A549 (cell line): ENCODE results near the gene PCDHAC1. TPM values are rescaled to one million over a fixed set of nuclear protein-coding genes. Genes with fewer than 3 reads are reported as not detected.

Source experiments
- ATAC-seq, 2 experiments: fragments of 200-7000 bp in 1 of 2; fragments of >200 bp in 1 of 2; cut with Nextera tagmentation in 1 of 2; cut with Tn5 transposase in 1 of 2; 3 replicates each; pipeline versions ENCODE4 v1.8.0 to v1.9.1; 2018 to 2020; ENCODE audit warnings: mild to moderate bottlenecking in 1 of 2, moderate library complexity in 1 of 2
- CTCF ChIA-PET: fragments of 300-600 bp; sonication (Branson Sonifier 250); formaldehyde crosslinking; extraction: SDS; loops from one replicate; lab custom pipeline; 2021; ENCODE audit warnings: antibody characterized with exemption, inconsistent platforms; lab: Yijun Ruan, JAX
- POLR2A ChIA-PET: fragments of 350-600 bp; formaldehyde crosslinking; extraction: SDS; loops from one replicate; lab custom pipeline; 2021; ENCODE audit warnings: antibody characterized with exemption, inconsistent platforms; lab: Yijun Ruan, JAX
- DNase-seq, 2 experiments: peaks; one replicate each; pipeline versions ENCODE4 v3.0.0 to v3.0.0-alpha.2; 2011 to 2016; ENCODE audit warnings: low read depth in 1 of 2, low spot score in 1 of 2
- FAIRE-seq: peaks from 2 replicates; lab custom pipeline; 2011; peaks lifted over from hg19 to GRCh38; lab: Jason Lieb, UNC
- H3K27ac ChIP-seq, 2 experiments: fragments of >200 bp; sonication (Bioruptor Twin); formaldehyde crosslinking; 3 replicates each; pipeline ENCODE4 v1.5.1; 2016 to 2017
- H3K4me1 ChIP-seq: fragments of >200 bp; sonication (Bioruptor Twin); formaldehyde crosslinking; 3 replicates; pipeline ENCODE4 v1.6.1; 2016
- H3K4me2 ChIP-seq: fragments of >200 bp; sonication (Bioruptor Twin); formaldehyde crosslinking; 3 replicates; pipeline ENCODE4 v1.6.1; 2016
- H3K4me3 ChIP-seq: fragments of >200 bp; sonication (Bioruptor Twin); formaldehyde crosslinking; 3 replicates; pipeline ENCODE4 v1.5.1; 2016
- H3K9me3 ChIP-seq: fragments of >200 bp; sonication (Bioruptor Twin); formaldehyde crosslinking; 3 replicates; pipeline ENCODE4 v1.6.1; 2016
- CBX8 ChIP-seq: fragments of 200-600 bp; sonication (generic); IDR thresholded peaks from 2 replicates; pipeline ENCODE4 v1.6.1; 2016
- CHD2 ChIP-seq: fragments of 150-350 bp; IDR thresholded peaks from 2 replicates; pipeline ENCODE4 v1.6.1; 2014; ENCODE audit warnings: low read length; ENCODE audit not compliant: partially characterized antibody
- CHD4 ChIP-seq: fragments of 200-600 bp; sonication (generic); IDR thresholded peaks from 2 replicates; pipeline ENCODE4 v1.6.1; 2016; ENCODE audit warnings: antibody characterized with exemption, mild to moderate bottlenecking, borderline replicate concordance
- E2F6 ChIP-seq: IDR thresholded peaks from 2 replicates; pipeline ENCODE4 v1.6.1; 2012; ENCODE audit warnings: low read depth, borderline replicate concordance
- EHF ChIP-seq: fragments of 250-450 bp; sonication (Bioruptor Pico); IDR thresholded peaks from 2 replicates; pipeline ENCODE4 v1.5.0; 2020; ENCODE audit warnings: mild to moderate bottlenecking
- FOSL2 ChIP-seq, 2 experiments: fragments of 450-650 bp in 1 of 2; fragments of >200 bp in 1 of 2; sonication (Bioruptor Twin) in 1 of 2; formaldehyde crosslinking; IDR thresholded peaks; 2 replicates each; pipeline versions ENCODE4 v1.5.0 to v1.6.1; 2016 to 2020; ENCODE audit warnings: mild to moderate bottlenecking in 1 of 2, moderate library complexity in 1 of 2
- HEYL ChIP-seq: fragments of 250-450 bp; sonication (Bioruptor Pico); IDR thresholded peaks from 2 replicates; pipeline ENCODE4 v1.8.0; 2021; ENCODE audit warnings: mild to moderate bottlenecking, moderate library complexity
- HOXA7 ChIP-seq: fragments of 250-450 bp; sonication (Bioruptor Pico); IDR thresholded peaks from 2 replicates; pipeline ENCODE4 v1.5.0; 2020; ENCODE audit warnings: mild to moderate bottlenecking, moderate library complexity
- HOXB5 ChIP-seq: fragments of 250-450 bp; sonication (Bioruptor Pico); IDR thresholded peaks from 2 replicates; pipeline ENCODE4 v1.5.0; 2020; ENCODE audit warnings: mild to moderate bottlenecking, moderate library complexity
- MAFK ChIP-seq: fragments of 450-650 bp; IDR thresholded peaks from 2 replicates; pipeline ENCODE4 v1.6.1; 2014; ENCODE audit not compliant: partially characterized antibody
- MYC ChIP-seq: IDR thresholded peaks from 2 replicates; pipeline ENCODE4 v1.6.1; 2012; ENCODE audit warnings: mild to moderate bottlenecking, inconsistent platforms, low read length, improper control_type of control experiment, borderline replicate concordance
- POLR2A ChIP-seq: IDR thresholded peaks from 2 replicates; pipeline ENCODE4 v1.6.1; 2012; ENCODE audit warnings: mild to moderate bottlenecking, low read length
- RAD21 ChIP-seq, 2 experiments: fragments of >200 bp in 1 of 2; sonication (Bioruptor Twin) in 1 of 2; formaldehyde crosslinking in 1 of 2; IDR thresholded peaks in 1 of 2; conservative IDR thresholded peaks in 1 of 2; 2 replicates in 1 of 2; 3 replicates in 1 of 2; pipeline ENCODE4 v1.6.1; 2012 to 2018; ENCODE audit warnings: inconsistent platforms in 1 of 2
- RCOR1 ChIP-seq: fragments of 150-350 bp; IDR thresholded peaks from 2 replicates; pipeline ENCODE4 v1.6.1; 2014; ENCODE audit warnings: antibody characterized with exemption, low read length, low read depth
- RFX5 ChIP-seq: fragments of 450-650 bp; IDR thresholded peaks from 2 replicates; pipeline ENCODE4 v1.7.1; 2014; ENCODE audit warnings: antibody characterized with exemption, mild to moderate bottlenecking, moderate library complexity
- SREBF2 ChIP-seq: fragments of 450-650 bp; IDR thresholded peaks from 2 replicates; pipeline ENCODE4 v1.6.1; 2014; ENCODE audit warnings: mild to moderate bottlenecking, moderate library complexity
- TFCP2L1 ChIP-seq: fragments of 250-450 bp; sonication (Bioruptor Pico); IDR thresholded peaks from 2 replicates; pipeline ENCODE4 v1.5.0; 2021; ENCODE audit warnings: mild to moderate bottlenecking
- WGBS: methylation state at CpG from one replicate; pipeline ENCODE4 v1.1.6; 2017; ENCODE audit errors: missing lambda C conversion rate; 5-methylcytosine and 5-hydroxymethylcytosine counted together
- polyA plus RNA-seq, 4 experiments: library from polyadenylated mRNA; depleted of rRNA in 3 of 4; stranded (reverse); fragments of >200 nt; fragmentation: RNase III in 1 of 4; extraction: RNeasy Plus Mini Kit Qiagen cat#74134 plus additional on column Dnase treatment in 1 of 4; gene quantifications; 2 replicates in 3 of 4; 3 replicates in 1 of 4; pipeline ENCODE4 v1.2.3, GENCODE V29; 2011 to 2017
- TF ChIP-seq, protein P1 (sequence below): fragments of 250-450 bp; sonication (Bioruptor Pico); IDR thresholded peaks from 2 replicates; pipeline ENCODE4 v1.5.0; 2020; ENCODE audit warnings: low read depth, mild to moderate bottlenecking, moderate library complexity
- TF ChIP-seq, protein P2 (sequence below): IDR thresholded peaks from 2 replicates; pipeline ENCODE4 v1.6.1; 2012
- TF ChIP-seq, protein P3 (sequence below): fragments of 450-650 bp; IDR thresholded peaks from 2 replicates; pipeline ENCODE4 v1.6.1; 2014; ENCODE audit warnings: antibody characterized with exemption
- TF ChIP-seq, protein P4 (sequence below): IDR thresholded peaks from 2 replicates; pipeline ENCODE4 v1.6.1; 2012

The PCDHAC1 gene
- polyA plus RNA-seq, 2 of the 4 experiments (the other 2 are of a cell fraction) = 0.57 to 3.3 TPM

DNA sequence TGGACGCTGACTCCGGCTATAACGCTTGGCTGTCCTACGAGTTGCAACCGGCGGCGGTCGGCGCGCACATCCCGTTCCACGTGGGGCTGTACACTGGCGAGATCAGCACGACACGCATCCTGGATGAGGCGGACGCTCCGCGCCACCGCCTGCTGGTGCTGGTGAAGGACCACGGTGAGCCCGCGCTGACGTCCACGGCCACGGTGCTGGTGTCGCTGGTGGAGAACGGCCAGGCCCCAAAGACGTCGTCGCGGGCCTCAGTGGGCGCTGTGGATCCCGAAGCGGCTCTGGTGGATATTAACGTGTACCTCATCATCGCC is 48.9 kb upstream of the PCDHAC1 start:
- no peak overlapping the region for H3K4me2 ChIP-seq
- ATAC-seq (no peak), FAIRE-seq (no peak), DNase-seq (no peak)
- POLR2A ChIA-PET = no interaction called here
- H3K27ac ChIP-seq = no peak overlapping the region
- TF ChIP-seq RAD21 (conservative IDR thresholded peaks at IDR 0.05 in 1 of 2, IDR thresholded peaks at IDR 0.05 in 1 of 2) = no peak
- TF ChIP-seq, protein P1, sequence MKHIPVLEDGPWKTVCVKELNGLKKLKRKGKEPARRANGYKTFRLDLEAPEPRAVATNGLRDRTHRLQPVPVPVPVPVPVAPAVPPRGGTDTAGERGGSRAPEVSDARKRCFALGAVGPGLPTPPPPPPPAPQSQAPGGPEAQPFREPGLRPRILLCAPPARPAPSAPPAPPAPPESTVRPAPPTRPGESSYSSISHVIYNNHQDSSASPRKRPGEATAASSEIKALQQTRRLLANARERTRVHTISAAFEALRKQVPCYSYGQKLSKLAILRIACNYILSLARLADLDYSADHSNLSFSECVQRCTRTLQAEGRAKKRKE (CRISPR knock-in tag) = no peak
- no peak for TF ChIP-seq MYC
- no peak for TF ChIP-seq RFX5
- no peak for TF ChIP-seq SREBF2
- TF ChIP-seq CHD4 = no peak
- H3K4me3 ChIP-seq = no peak overlapping the region
- CTCF ChIA-PET = interaction anchor here (1.4 kb wide), 1 partner anchor 72 kb away, joined by 5 read pairs; no protein-coding TSS in a partner anchor
- no peaks in the 10 kb centered on the region for H3K4me1 ChIP-seq
- no peaks in the 10 kb centered on the region for H3K9me3 ChIP-seq
- WGBS = 89% methylated on average over 35 of the region's 37 CpGs

GRCh38 chr5:140881889-140882590 is 44.1 kb upstream of the PCDHAC1 start, which contains the start of gene PCDHA13:
Gene PCDHA13, plus strand, starts transcription at chr5:140882124. Its CDS starts 145 bp downstream, at chr5:140882269.
- Histone ChIP-seq H3K4me1 (no peaks in the 10 kb centered on the region), H3K4me3 (no peak within 1 kb of the TSS), H3K27ac (no peak within 1 kb of the TSS), H3K4me2 (no peak within 1 kb of the TSS), H3K9me3 (peaks cover 4% of the 10 kb centered on the region; the same call in 2 of the 3 replicates)
- CTCF ChIA-PET = interaction anchor here (1.1 kb wide), 1 partner anchor 44 kb away, joined by 4 read pairs; the partner anchor contains the start of gene PCDHAC1
- DNase-seq = no peak
- TF ChIP-seq MAFK (no peak), HEYL (CRISPR knock-in tag) (no peak), RCOR1 (no peak), HOXB5 (no peak), TFCP2L1 (no peak), CBX8 (no peak), HOXA7 (no peak), CHD2 (no peak), POLR2A (no peak), EHF (CRISPR knock-in tag) (no peak), E2F6 (no peak), SREBF2 (no peak), FOSL2 (IDR thresholded peaks at IDR 0.05) (no peak), FOSL2 (CRISPR knock-in tag; IDR thresholded peaks at IDR 0.05) (no peak)
- TF ChIP-seq, protein P2, sequence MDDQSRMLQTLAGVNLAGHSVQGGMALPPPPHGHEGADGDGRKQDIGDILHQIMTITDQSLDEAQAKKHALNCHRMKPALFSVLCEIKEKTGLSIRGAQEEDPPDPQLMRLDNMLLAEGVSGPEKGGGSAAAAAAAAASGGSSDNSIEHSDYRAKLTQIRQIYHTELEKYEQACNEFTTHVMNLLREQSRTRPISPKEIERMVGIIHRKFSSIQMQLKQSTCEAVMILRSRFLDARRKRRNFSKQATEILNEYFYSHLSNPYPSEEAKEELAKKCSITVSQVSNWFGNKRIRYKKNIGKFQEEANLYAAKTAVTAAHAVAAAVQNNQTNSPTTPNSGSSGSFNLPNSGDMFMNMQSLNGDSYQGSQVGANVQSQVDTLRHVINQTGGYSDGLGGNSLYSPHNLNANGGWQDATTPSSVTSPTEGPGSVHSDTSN = no peak
- TF ChIP-seq, protein P3, sequence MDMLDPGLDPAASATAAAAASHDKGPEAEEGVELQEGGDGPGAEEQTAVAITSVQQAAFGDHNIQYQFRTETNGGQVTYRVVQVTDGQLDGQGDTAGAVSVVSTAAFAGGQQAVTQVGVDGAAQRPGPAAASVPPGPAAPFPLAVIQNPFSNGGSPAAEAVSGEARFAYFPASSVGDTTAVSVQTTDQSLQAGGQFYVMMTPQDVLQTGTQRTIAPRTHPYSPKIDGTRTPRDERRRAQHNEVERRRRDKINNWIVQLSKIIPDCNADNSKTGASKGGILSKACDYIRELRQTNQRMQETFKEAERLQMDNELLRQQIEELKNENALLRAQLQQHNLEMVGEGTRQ = no peak
- TF ChIP-seq, protein P4, sequence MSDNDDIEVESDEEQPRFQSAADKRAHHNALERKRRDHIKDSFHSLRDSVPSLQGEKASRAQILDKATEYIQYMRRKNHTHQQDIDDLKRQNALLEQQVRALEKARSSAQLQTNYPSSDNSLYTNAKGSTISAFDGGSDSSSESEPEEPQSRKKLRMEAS = no peak
- 73% methylated on average over 33 of the region's 35 CpGs for WGBS
- POLR2A ChIA-PET = no interaction called here
- FAIRE-seq = no peak
- ATAC-seq = no peak
